Thyroid gland (tissue), 4 donors: ENCODE measurements around the gene PIGX.

Experiments
- CTCF ChIP-seq, 6 experiments: fragments of 200-600 bp in 3 of 6; fragments of 450-650 bp in 3 of 6; sonication (generic) in 3 of 6; IDR thresholded peaks; one replicate each; pipeline ENCODE4 v1.5.1; 2016 to 2019; ENCODE audit warnings: antibody characterized with exemption in 6 of 6, mild to moderate bottlenecking in 2 of 6, inconsistent platforms in 1 of 6, moderate library complexity in 1 of 6
- POLR2A ChIP-seq, 2 donors: fragments of 450-650 bp; IDR thresholded peaks; one replicate each; pipeline ENCODE4 v1.6.1; 2017; ENCODE audit warnings: antibody characterized with exemption in 2 of 2, mild to moderate bottlenecking in 2 of 2, moderate library complexity in 1 of 2

- TF ChIP-seq CTCF (IDR thresholded peaks at IDR 0.05) = peak in 4 of 6 experiments; percentile 6 to 32 (median 30)
- peak; percentile 43 to 94 for TF ChIP-seq POLR2A (IDR thresholded peaks at IDR 0.05)
These were observed at the start of gene PIGX, which contains the start of gene CEP19 for GRCh38 chr3:196711838-196712513.
